ENCODE measurements around the gene LHFPL2.

The LHFPL2 gene

GRCh38 chr5:78521455-78521854 lies 127.1 kb downstream of the LHFPL2 start:
- Histone ChIP-seq H3K9me3 (no peaks in the 10 kb centered on the region), H3K27me3 (no peaks in the 10 kb centered on the region)

DNA sequence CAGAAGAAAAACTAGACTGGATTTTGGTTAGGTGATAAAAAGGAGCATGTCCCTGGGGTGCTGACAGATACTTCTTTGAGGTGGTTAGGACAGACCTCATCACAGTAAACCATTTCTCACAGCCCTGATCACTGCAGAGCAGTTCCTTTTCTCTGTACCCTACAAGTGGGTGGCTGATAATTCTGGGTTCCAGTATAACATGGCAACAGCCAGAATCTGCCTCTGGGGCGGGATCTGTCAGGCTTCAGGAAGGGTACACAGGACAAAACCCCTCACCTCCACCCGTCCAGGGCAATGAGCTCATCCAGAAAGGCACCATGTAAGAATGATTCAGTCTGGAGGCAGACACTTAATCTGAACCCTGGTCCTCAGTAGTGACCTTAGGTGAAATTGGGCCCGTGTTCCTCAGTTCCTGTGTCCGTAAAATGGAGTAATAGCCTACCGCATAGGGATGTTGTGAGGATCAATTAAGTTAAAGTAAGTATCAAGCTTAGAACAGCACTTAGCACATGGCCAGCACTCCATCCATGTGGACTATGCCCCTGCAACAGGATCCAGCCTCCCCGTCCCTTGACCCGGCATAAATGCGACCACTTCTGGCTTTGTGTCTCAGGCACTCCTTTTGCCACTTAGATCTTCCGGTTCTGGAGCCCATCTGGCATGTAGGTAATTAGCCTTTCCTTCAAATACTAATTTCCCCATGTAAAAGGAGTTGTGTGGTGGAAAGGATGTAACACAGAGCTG lies 129.2 kb downstream of the LHFPL2 start:
- Histone ChIP-seq H3K4me3 (no peak overlapping the region), H3K9ac (no peak overlapping the region), H3K4me1 (peaks cover 7% of the 10 kb centered on the region; the same call in 1 of the 2 replicates), H3K36me3 (no peaks in the 10 kb centered on the region), H4K20me1 (no peaks in the 10 kb centered on the region), H3K4me2 (no peak overlapping the region), H3K9me3 (no peaks in the 10 kb centered on the region), H3K27ac (no peak overlapping the region), H3K27me3 (no peaks in the 10 kb centered on the region)
- no peak for TF ChIP-seq Cebpa-rat (IDR thresholded peaks at IDR 0.05)

More at GRCh38 chr5:78521455-78521854, 127.1 kb downstream of the LHFPL2 start:
- Histone ChIP-seq H3K4me3 (no peak overlapping the region), H3K9ac (no peak overlapping the region), H3K36me3 (no peaks in the 10 kb centered on the region), H3K4me1 (peaks cover 7% of the 10 kb centered on the region; the same call in 1 of the 2 replicates), H3K27ac (no peak overlapping the region), H4K20me1 (no peaks in the 10 kb centered on the region), H3K4me2 (no peak overlapping the region)
- TF ChIP-seq Cebpa-rat (IDR thresholded peaks at IDR 0.05): no peak

DNA sequence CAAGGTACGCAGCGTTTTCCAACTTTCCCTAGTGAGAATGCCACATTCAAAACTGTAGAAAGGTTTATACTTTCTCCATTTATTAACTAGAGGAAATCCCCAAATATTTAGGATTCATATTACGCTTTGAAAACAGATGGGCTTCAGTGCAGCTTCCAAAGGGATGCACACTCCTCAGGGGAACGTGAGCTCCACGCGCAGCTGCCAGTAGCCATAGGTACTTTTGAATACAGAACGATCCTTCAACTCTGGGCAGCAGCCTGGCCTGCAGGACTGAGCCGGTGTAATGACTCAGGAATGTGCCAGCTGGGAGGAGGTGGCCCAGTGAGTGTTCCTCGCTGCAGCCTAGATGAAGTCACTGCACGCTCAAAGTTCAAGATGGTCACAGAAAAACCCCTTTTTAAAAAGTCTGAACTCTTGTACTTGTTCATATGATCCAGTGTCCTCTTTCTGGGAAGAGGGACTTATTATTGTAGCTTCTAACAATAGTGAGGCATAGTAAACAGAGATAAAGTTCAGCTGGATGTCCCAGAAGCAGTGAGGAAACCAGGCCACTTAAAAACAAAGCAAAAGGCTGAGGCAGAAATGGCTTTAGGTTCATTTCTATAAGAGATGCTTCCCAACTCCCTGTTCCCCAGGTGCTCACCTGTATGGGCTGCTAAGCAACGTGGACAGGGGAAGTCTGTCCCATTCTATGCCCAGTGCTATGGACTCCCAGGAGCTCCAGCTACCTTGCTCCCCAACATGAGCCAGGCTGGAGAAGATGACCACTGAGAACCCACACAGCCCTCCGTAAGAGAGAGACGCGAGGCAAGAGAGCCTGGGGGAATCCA lies 130.0 kb downstream of the LHFPL2 start:
- H4K20me1 ChIP-seq: no peaks in the 10 kb centered on the region
- H3K9ac ChIP-seq: no peak overlapping the region
- H3K4me2 ChIP-seq: no peak overlapping the region
- no peaks in the 10 kb centered on the region for H3K27me3 ChIP-seq
- H3K4me3 ChIP-seq: no peak overlapping the region
- H3K9me3 ChIP-seq: peaks cover 5% of the 10 kb centered on the region; the same call in 1 of the 2 replicates
- no peak overlapping the region for H3K27ac ChIP-seq
- H3K36me3 ChIP-seq: no peaks in the 10 kb centered on the region
- no peak for TF ChIP-seq Cebpa-rat (IDR thresholded peaks at IDR 0.05)
- H3K4me1 ChIP-seq: peaks cover 7% of the 10 kb centered on the region; the same call in 1 of the 2 replicates

GRCh38 chr5:78515670-78516069 lies 132.9 kb downstream of the LHFPL2 start:
- Histone ChIP-seq H3K9me3 (peaks cover 9% of the 10 kb centered on the region), H3K36me3 (no peaks in the 10 kb centered on the region), H3K27ac (no peak overlapping the region), H3K9ac (no peak overlapping the region), H4K20me1 (no peaks in the 10 kb centered on the region), H3K4me3 (no peak overlapping the region), H3K4me2 (no peak overlapping the region), H3K4me1 (peaks cover 21% of the 10 kb centered on the region), H3K27me3 (peaks cover 12% of the 10 kb centered on the region)
- no peak for TF ChIP-seq Cebpa-rat (IDR thresholded peaks at IDR 0.05)

DNA sequence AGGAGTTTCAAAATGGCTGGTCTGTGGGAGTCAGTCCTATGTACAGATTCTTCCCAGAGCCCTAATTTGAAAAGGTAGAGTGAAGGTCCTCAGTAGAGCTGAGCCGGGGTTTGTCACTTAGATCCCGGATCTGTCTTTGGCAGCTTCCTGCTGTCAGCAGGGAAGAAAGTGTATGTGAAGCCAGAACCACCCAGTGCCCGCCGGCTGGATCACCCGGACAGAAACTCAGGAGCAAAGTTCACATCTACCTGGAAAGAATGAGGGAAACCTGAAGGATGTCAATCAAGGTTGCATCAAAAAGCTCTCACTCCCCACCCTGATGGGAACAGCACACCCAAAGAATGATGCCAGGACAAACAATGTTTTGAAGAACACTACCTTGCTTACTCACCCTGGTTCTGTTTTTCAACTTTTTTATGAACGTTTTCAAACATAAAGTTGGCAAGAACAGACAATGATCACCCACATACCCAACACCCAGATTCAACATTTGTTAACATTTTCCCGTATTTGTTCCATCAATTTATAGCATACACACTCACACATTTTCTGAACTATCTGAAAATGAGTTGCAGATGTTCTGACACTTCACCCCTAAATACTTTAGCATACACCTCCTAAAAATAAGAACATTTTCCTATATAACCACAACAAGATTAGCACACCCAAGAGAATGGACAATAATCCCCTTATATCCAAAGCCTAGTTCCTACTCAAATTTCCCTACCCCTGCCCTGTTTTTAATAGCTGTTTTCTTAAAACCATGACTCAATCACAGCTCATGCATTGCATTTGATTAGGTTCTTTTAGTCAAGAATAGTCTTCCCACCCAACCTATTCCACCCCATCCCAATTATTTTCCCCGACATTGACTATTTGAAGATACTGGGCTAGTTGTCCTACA lies 133.9 kb downstream of the LHFPL2 start:
- Histone ChIP-seq H3K4me1 (peaks cover 31% of the 10 kb centered on the region), H4K20me1 (no peaks in the 10 kb centered on the region), H3K27me3 (peaks cover 22% of the 10 kb centered on the region), H3K27ac (no peak overlapping the region), H3K9ac (no peak overlapping the region), H3K36me3 (no peaks in the 10 kb centered on the region), H3K4me2 (no peak overlapping the region), H3K9me3 (peaks cover 9% of the 10 kb centered on the region), H3K4me3 (no peak overlapping the region)
- TF ChIP-seq Cebpa-rat (IDR thresholded peaks at IDR 0.05): no peak

- no peak overlapping the region for H3K27ac ChIP-seq
- peaks cover 34% of the 10 kb centered on the region for H3K4me1 ChIP-seq
Observed at GRCh38 chr5:78513441-78513840, 135.1 kb downstream of the LHFPL2 start.

GRCh38 chr5:78512435-78512834 lies 136.1 kb downstream of the LHFPL2 start:
- peaks cover 9% of the 10 kb centered on the region for H3K9me3 ChIP-seq
- no peak overlapping the region for H3K27ac ChIP-seq
- H3K4me1 ChIP-seq: peaks cover 34% of the 10 kb centered on the region
- H3K9ac ChIP-seq: no peak overlapping the region
- H4K20me1 ChIP-seq: no peaks in the 10 kb centered on the region
- no peak for TF ChIP-seq Cebpa-rat (IDR thresholded peaks at IDR 0.05)
- H3K4me2 ChIP-seq: peak overlapping the region; percentile 30; the same call in 1 of the 2 replicates
- no peak overlapping the region for H3K4me3 ChIP-seq
- no peaks in the 10 kb centered on the region for H3K36me3 ChIP-seq
- peaks cover 44% of the 10 kb centered on the region for H3K27me3 ChIP-seq

More at GRCh38 chr5:78513441-78513840, 135.1 kb downstream of the LHFPL2 start:
- Histone ChIP-seq H3K4me2 (no peak overlapping the region), H4K20me1 (no peaks in the 10 kb centered on the region), H3K27me3 (peaks cover 34% of the 10 kb centered on the region), H3K36me3 (no peaks in the 10 kb centered on the region), H3K4me3 (no peak overlapping the region), H3K9me3 (peaks cover 9% of the 10 kb centered on the region), H3K9ac (no peak overlapping the region)
- TF ChIP-seq Cebpa-rat (IDR thresholded peaks at IDR 0.05): no peak

DNA sequence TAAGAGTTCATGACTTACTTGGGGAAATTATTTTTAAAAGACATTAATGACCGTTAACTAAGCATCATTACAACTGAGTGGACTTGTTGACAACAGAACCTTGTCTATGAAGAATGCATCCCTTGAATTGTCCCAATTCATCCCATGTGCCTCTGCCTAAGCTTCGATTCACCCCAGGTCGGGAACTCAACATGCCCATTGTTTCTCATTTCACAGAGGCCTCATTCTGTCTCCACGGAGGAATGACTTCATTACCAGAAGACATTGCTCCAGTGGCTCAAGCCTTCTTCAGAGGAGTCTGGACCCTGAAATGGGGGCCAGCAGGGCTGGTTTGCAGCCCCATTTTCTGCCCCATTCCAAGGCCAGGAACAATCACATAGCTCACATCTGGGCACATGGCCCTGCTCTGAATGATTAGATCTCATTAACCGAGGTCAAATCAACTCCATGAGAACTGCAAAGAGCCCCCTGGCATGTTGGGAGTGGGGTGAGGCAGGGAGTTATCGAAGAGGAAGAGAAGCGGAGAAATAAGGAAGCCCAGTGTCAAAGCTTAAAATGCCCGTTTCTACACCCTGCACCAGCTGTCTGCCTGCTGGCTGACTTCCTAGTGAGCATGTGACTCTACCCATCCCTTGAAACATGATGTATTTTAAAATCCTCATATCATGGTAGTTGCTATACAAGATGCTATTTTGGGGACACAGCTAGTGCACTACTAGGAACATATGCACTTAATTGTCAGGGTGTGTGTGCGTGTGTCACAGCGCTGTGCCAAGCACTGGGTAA lies 137.3 kb downstream of the LHFPL2 start:
- no peak overlapping the region for H3K27ac ChIP-seq
- H4K20me1 ChIP-seq: no peaks in the 10 kb centered on the region
- H3K4me3 ChIP-seq: no peak overlapping the region
- peaks cover 34% of the 10 kb centered on the region for H3K4me1 ChIP-seq
- H3K9ac ChIP-seq: no peak overlapping the region
- peak overlapping the region; percentile 97; the same call in 1 of the 2 replicates for H3K4me2 ChIP-seq
- H3K36me3 ChIP-seq: no peaks in the 10 kb centered on the region
- H3K9me3 ChIP-seq: peaks cover 9% of the 10 kb centered on the region
- H3K27me3 ChIP-seq: peaks cover 50% of the 10 kb centered on the region
- TF ChIP-seq Cebpa-rat (IDR thresholded peaks at IDR 0.05): no peak

Measured in BLaER1 (cell line).